ENCODE data around the gene GARIN1A.

GRCh38 chr7:128672927-128673517 is 930 bp downstream of the GARIN1A start:
- no peak for TF ChIP-seq POLR2AphosphoS5 (IDR thresholded peaks at IDR 0.05)
- no peak for TF ChIP-seq POLR2A (IDR thresholded peaks at IDR 0.05)
- TF ChIP-seq CTCF (IDR thresholded peaks at IDR 0.05): peak in 5 of 7 experiments; percentile 6 to 50 (median 21)

All from stomach (tissue), 4 donors.